ENCODE results near the gene CFDP1.

The CFDP1 gene

GRCh38 chr16:75279305-75279704, 154.0 kb downstream of the CFDP1 start:
- TF ChIP-seq POLR2AphosphoS5 (IDR thresholded peaks at IDR 0.05; ENCODE audit: low read depth, low read length) (no peak), TAF1 (IDR thresholded peaks at IDR 0.05; ENCODE audit: borderline replicate concordance, insufficient read depth, low read length) (no peak), FOXP2 (optimal IDR thresholded peaks at IDR 0.05; ENCODE audit: borderline replicate concordance, extremely low read depth, extremely low read length, insufficient read depth) (no peak), SIN3A (IDR thresholded peaks at IDR 0.05; ENCODE audit: borderline replicate concordance, insufficient read depth, low read length) (no peak), REST (IDR thresholded peaks at IDR 0.05; ENCODE audit: insufficient read depth in 1 of 2, low read depth in 2 of 2, low read length in 2 of 2) (no peak)

DNA sequence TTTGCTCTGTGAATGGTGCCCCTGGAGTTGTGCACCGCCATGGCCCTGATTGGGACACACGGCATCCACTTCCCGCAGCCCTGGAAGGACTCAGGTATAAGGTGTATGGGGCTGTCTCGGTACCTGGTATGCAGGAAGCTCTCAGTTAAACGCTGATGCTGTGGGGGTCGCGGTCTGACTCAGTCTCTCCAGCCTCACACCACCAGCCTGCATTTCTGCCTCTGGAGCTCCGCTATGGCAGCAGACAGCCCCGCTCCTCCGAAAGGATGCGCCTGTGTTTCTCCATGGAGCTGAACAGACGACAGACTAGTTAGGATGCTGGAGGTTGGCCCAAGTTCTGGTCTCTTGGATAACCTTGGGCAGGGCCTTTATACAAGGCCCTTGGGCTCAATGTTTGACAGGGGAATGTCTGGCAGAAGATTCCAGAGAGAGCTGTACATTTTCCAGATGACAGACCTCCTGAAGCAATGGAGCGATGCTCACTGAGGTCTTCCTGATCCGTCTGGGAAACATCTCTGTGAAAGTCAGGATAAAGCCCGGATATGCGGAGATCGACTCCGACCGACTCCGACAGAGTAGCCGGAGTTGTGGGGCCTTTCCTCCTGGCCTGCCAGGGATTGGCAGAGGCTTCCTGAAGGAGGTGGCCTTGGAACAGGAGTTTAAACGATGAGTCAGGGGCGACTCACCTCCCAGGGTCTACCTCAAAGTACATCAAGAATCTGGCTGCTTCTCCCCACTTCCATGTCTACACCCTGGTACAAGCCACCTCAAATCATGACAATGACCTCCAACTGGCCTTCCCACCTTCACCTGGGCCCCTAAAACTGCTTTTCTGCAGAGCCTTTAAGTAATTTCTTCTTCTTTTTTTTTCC, 160.0 kb downstream of the CFDP1 start:
- TF ChIP-seq SIN3A (IDR thresholded peaks at IDR 0.05; ENCODE audit: borderline replicate concordance, insufficient read depth, low read length) (no peak), POLR2AphosphoS5 (IDR thresholded peaks at IDR 0.05; ENCODE audit: low read depth, low read length) (no peak), FOXP2 (optimal IDR thresholded peaks at IDR 0.05; ENCODE audit: borderline replicate concordance, extremely low read depth, extremely low read length, insufficient read depth) (no peak), TAF1 (IDR thresholded peaks at IDR 0.05; ENCODE audit: borderline replicate concordance, insufficient read depth, low read length) (no peak), REST (IDR thresholded peaks at IDR 0.05; ENCODE audit: insufficient read depth in 1 of 2, low read depth in 2 of 2, low read length in 2 of 2) (no peak)

- TF ChIP-seq FOXP2 (optimal IDR thresholded peaks at IDR 0.05; ENCODE audit: borderline replicate concordance, extremely low read depth, extremely low read length, insufficient read depth), result no peak
- no peak for TF ChIP-seq REST (IDR thresholded peaks at IDR 0.05; ENCODE audit: insufficient read depth in 1 of 2, low read depth in 2 of 2, low read length in 2 of 2)
- no peak for TF ChIP-seq SIN3A (IDR thresholded peaks at IDR 0.05; ENCODE audit: borderline replicate concordance, insufficient read depth, low read length)
- TF ChIP-seq TAF1 (IDR thresholded peaks at IDR 0.05; ENCODE audit: borderline replicate concordance, insufficient read depth, low read length), result no peak
- no peak for TF ChIP-seq POLR2AphosphoS5 (IDR thresholded peaks at IDR 0.05; ENCODE audit: low read depth, low read length)
These were observed 161.2 kb downstream of the CFDP1 start for GRCh38 chr16:75272097-75272551.

- TF ChIP-seq FOXP2 (optimal IDR thresholded peaks at IDR 0.05; ENCODE audit: borderline replicate concordance, extremely low read depth, extremely low read length, insufficient read depth) (no peak), REST (IDR thresholded peaks at IDR 0.05; ENCODE audit: insufficient read depth in 1 of 2, low read depth in 2 of 2, low read length in 2 of 2) (no peak), SIN3A (IDR thresholded peaks at IDR 0.05; ENCODE audit: borderline replicate concordance, insufficient read depth, low read length) (no peak), POLR2AphosphoS5 (IDR thresholded peaks at IDR 0.05; ENCODE audit: low read depth, low read length) (no peak), TAF1 (IDR thresholded peaks at IDR 0.05; ENCODE audit: borderline replicate concordance, insufficient read depth, low read length) (no peak)
These were observed 161.7 kb downstream of the CFDP1 start for GRCh38 chr16:75271441-75272096.

Measured in PFSK-1 (cell line).